DND-41 (cell line): ENCODE results near the gene SSR3.

Source experiments
- CTCF ChIP-seq: IDR thresholded peaks from 2 replicates; pipeline ENCODE4 v1.5.1; 2012; ENCODE audit warnings: borderline replicate concordance, low read length, moderate library complexity, mild to moderate bottlenecking; ENCODE audit not compliant: poor library complexity, severe bottlenecking; ENCODE audit errors: extremely low read depth
- EZH2 ChIP-seq: IDR thresholded peaks from 3 replicates; pipeline ENCODE4 v1.6.1; 2012; ENCODE audit warnings: borderline replicate concordance, low read depth, mild to moderate bottlenecking, moderate library complexity, low read length, inconsistent platforms; ENCODE audit not compliant: severe bottlenecking

- TF ChIP-seq CTCF (no peak), EZH2 (no peak)
These were observed 38.6 kb downstream of the SSR3 start for GRCh38 chr3:156516284-156516683.
